ENCODE measurements around the gene STAC3.

Gene STAC3

GRCh38 chr12:57248934-57249742 is 1.8 kb downstream of the STAC3 start:
- Histone ChIP-seq H3K9me3 (ENCODE audit: control insufficient read depth, low read depth, low read length) (no peaks in the 10 kb centered on the region), H3K27me3 (ENCODE audit: control insufficient read depth, insufficient read depth, low read length) (peaks cover 8% of the 10 kb centered on the region), H3K4me3 (ENCODE audit: low read length) (no peak overlapping the region), H3K27ac (ENCODE audit: low read length) (no peak overlapping the region), H3K36me3 (ENCODE audit: control insufficient read depth, low read depth, low read length) (no peaks in the 10 kb centered on the region), H3K4me1 (ENCODE audit: control insufficient read depth, low read depth, low read length) (peaks cover 11% of the 10 kb centered on the region), H3K9ac (ENCODE audit: low read length) (no peak overlapping the region)

DNA sequence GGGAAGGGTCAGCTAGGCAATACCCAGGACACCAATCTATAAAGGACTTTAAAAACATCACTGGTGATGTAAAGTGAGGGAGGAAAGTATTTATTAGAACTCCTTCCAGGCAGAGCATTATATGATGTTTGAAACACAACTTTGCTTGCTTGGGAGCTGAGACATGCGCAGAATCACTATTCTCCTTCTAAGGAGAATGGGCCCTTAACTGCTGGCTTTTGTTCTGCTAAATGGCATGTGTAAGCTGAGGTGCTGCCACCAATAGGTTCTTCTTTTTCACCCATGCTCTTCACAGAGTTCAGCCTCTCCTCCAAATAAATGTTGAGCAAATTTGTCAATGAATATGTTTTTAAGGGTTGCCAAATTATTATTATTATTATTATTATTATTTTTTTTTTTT is 3.9 kb downstream of the STAC3 start:
- peaks cover 11% of the 10 kb centered on the region for H3K4me1 ChIP-seq (ENCODE audit: control insufficient read depth, low read depth, low read length)
- H3K9me3 ChIP-seq (ENCODE audit: control insufficient read depth, low read depth, low read length): no peaks in the 10 kb centered on the region
- no peak overlapping the region for H3K27ac ChIP-seq (ENCODE audit: low read length)
- H3K36me3 ChIP-seq (ENCODE audit: control insufficient read depth, low read depth, low read length): no peaks in the 10 kb centered on the region
- H3K4me3 ChIP-seq (ENCODE audit: low read length): no peak overlapping the region
- no peak overlapping the region for H3K9ac ChIP-seq (ENCODE audit: low read length)
- H3K27me3 ChIP-seq (ENCODE audit: control insufficient read depth, insufficient read depth, low read length): peaks cover 23% of the 10 kb centered on the region

DNA sequence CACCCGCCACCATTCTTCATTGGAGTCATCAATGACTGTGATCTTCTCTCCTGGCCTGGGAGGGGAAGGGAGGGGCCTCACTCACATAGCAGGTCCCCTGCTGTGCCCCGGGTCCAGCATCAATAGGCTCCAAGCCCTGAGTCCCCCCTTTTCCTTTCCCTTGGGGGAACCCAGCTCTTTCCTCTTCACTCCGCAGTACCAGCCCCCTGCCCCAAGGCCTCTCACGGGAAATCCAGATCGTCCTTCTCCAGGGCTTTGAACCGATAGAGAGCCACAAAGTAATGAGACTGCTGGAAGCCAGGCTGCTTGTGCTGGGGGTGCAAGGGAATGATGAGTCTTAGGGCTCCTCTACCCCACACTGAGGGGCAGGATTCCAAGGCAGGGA is 6.7 kb downstream of the STAC3 start:
- H3K4me3 ChIP-seq (ENCODE audit: low read length): no peak overlapping the region
- no peak overlapping the region for H3K9ac ChIP-seq (ENCODE audit: low read length)
- H3K36me3 ChIP-seq (ENCODE audit: control insufficient read depth, low read depth, low read length): no peaks in the 10 kb centered on the region
- peaks cover 50% of the 10 kb centered on the region for H3K27me3 ChIP-seq (ENCODE audit: control insufficient read depth, insufficient read depth, low read length)
- peaks cover 21% of the 10 kb centered on the region for H3K4me1 ChIP-seq (ENCODE audit: control insufficient read depth, low read depth, low read length)
- peaks cover 3% of the 10 kb centered on the region for H3K9me3 ChIP-seq (ENCODE audit: control insufficient read depth, low read depth, low read length)
- H3K27ac ChIP-seq (ENCODE audit: low read length): no peak overlapping the region

GRCh38 chr12:57243521-57244311 is 7.3 kb downstream of the STAC3 start:
- H3K27me3 ChIP-seq (ENCODE audit: control insufficient read depth, insufficient read depth, low read length): peaks cover 56% of the 10 kb centered on the region
- peak overlapping the region; percentile 62 for H3K4me3 ChIP-seq (ENCODE audit: low read length)
- H3K9me3 ChIP-seq (ENCODE audit: control insufficient read depth, low read depth, low read length): peaks cover 3% of the 10 kb centered on the region
- no peak overlapping the region for H3K9ac ChIP-seq (ENCODE audit: low read length)
- H3K4me1 ChIP-seq (ENCODE audit: control insufficient read depth, low read depth, low read length): peaks cover 22% of the 10 kb centered on the region
- no peaks in the 10 kb centered on the region for H3K36me3 ChIP-seq (ENCODE audit: control insufficient read depth, low read depth, low read length)
- H3K27ac ChIP-seq (ENCODE audit: low read length): no peak overlapping the region

GRCh38 chr12:57242691-57243454 is 8.1 kb downstream of the STAC3 start:
- Histone ChIP-seq H3K27ac (ENCODE audit: low read length) (no peak overlapping the region), H3K4me1 (ENCODE audit: control insufficient read depth, low read depth, low read length) (peaks cover 25% of the 10 kb centered on the region), H3K4me3 (ENCODE audit: low read length) (peak overlapping the region; percentile 62), H3K9ac (ENCODE audit: low read length) (no peak overlapping the region), H3K36me3 (ENCODE audit: control insufficient read depth, low read depth, low read length) (no peaks in the 10 kb centered on the region), H3K27me3 (ENCODE audit: control insufficient read depth, insufficient read depth, low read length) (peaks cover 64% of the 10 kb centered on the region), H3K9me3 (ENCODE audit: control insufficient read depth, low read depth, low read length) (peaks cover 3% of the 10 kb centered on the region)

GRCh38 chr12:57242329-57242690 is 8.7 kb downstream of the STAC3 start:
- no peaks in the 10 kb centered on the region for H3K36me3 ChIP-seq (ENCODE audit: control insufficient read depth, low read depth, low read length)
- H3K9ac ChIP-seq (ENCODE audit: low read length): no peak overlapping the region
- H3K9me3 ChIP-seq (ENCODE audit: control insufficient read depth, low read depth, low read length): peaks cover 3% of the 10 kb centered on the region
- peak overlapping the region; percentile 62 for H3K4me3 ChIP-seq (ENCODE audit: low read length)
- peaks cover 26% of the 10 kb centered on the region for H3K4me1 ChIP-seq (ENCODE audit: control insufficient read depth, low read depth, low read length)
- peaks cover 70% of the 10 kb centered on the region for H3K27me3 ChIP-seq (ENCODE audit: control insufficient read depth, insufficient read depth, low read length)
- no peak overlapping the region for H3K27ac ChIP-seq (ENCODE audit: low read length)

- H3K27me3 ChIP-seq (ENCODE audit: control insufficient read depth, insufficient read depth, low read length): peaks cover 76% of the 10 kb centered on the region
- H3K9ac ChIP-seq (ENCODE audit: low read length): no peak overlapping the region
- H3K4me1 ChIP-seq (ENCODE audit: control insufficient read depth, low read depth, low read length): peaks cover 22% of the 10 kb centered on the region
- peak overlapping the region; percentile 62 for H3K4me3 ChIP-seq (ENCODE audit: low read length)
- H3K36me3 ChIP-seq (ENCODE audit: control insufficient read depth, low read depth, low read length): no peaks in the 10 kb centered on the region
- no peak overlapping the region for H3K27ac ChIP-seq (ENCODE audit: low read length)
- H3K9me3 ChIP-seq (ENCODE audit: control insufficient read depth, low read depth, low read length): peaks cover 3% of the 10 kb centered on the region
Measured at GRCh38 chr12:57241402-57242310, 9.3 kb downstream of the STAC3 start.

DNA sequence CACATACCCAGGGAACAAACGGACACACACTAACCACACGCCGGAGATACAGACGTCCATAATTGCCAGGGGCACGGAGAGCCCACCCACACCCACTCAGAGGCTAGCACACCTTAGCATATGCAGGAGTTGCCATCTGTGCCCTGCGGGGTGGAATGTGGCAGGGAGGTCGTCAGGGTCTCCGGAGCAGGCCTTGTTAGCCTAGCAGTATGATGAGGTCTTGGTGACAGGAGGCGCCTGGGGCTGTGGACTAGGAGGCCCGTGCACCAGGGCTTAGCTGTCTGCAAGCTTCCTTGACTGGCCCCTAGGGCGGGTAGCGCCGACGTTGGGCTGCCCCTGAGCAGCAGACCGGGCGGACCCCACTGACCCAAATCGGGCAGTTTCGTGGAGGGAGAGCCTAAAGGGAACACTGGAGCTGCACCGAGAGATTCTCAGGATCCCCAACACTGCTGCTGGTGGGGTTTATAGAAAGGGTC is 10.0 kb downstream of the STAC3 start:
- Histone ChIP-seq H3K4me3 (ENCODE audit: low read length) (peak overlapping the region; percentile 61), H3K27me3 (ENCODE audit: control insufficient read depth, insufficient read depth, low read length) (peaks cover 83% of the 10 kb centered on the region), H3K36me3 (ENCODE audit: control insufficient read depth, low read depth, low read length) (no peaks in the 10 kb centered on the region), H3K9me3 (ENCODE audit: control insufficient read depth, low read depth, low read length) (peaks cover 3% of the 10 kb centered on the region), H3K27ac (ENCODE audit: low read length) (no peak overlapping the region), H3K4me1 (ENCODE audit: control insufficient read depth, low read depth, low read length) (peaks cover 22% of the 10 kb centered on the region), H3K9ac (ENCODE audit: low read length) (no peak overlapping the region)

GRCh38 chr12:57240066-57240921 is 10.7 kb downstream of the STAC3 start:
- peaks cover 3% of the 10 kb centered on the region for H3K9me3 ChIP-seq (ENCODE audit: control insufficient read depth, low read depth, low read length)
- H3K27ac ChIP-seq (ENCODE audit: low read length): no peak overlapping the region
- peaks cover 90% of the 10 kb centered on the region for H3K27me3 ChIP-seq (ENCODE audit: control insufficient read depth, insufficient read depth, low read length)

DNA sequence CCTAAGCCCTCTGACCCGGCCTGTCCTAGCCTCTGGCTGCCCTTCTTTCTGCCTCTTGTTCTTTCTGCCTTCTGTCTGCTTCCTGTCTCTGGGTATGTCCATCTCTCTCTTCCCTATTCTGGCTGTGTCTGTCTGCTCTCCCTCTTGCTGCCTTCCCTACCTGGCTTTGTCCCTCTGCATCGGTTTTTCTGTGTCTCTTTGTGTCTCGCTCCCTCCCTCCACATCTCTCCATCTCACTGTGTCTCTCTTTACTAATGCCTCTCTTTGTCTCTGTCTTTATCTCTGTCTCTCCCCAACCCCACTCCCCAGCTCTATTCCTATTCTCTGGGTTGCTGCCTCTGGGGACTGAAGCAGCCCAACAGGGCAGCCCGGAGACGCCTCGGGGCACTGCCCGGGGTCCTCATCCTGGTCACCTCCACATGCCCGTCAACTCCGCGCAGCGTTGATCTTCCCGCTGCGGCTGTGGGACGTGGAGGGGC is 11.4 kb downstream of the STAC3 start:
- no peak overlapping the region for H3K27ac ChIP-seq (ENCODE audit: low read length)
- peak overlapping the region; percentile 61 for H3K4me3 ChIP-seq (ENCODE audit: low read length)
- H3K36me3 ChIP-seq (ENCODE audit: control insufficient read depth, low read depth, low read length): no peaks in the 10 kb centered on the region
- peak overlapping the region; percentile 65 for H3K9ac ChIP-seq (ENCODE audit: low read length)
- H3K9me3 ChIP-seq (ENCODE audit: control insufficient read depth, low read depth, low read length): peaks cover 3% of the 10 kb centered on the region
- H3K27me3 ChIP-seq (ENCODE audit: control insufficient read depth, insufficient read depth, low read length): peaks cover 93% of the 10 kb centered on the region
- H3K4me1 ChIP-seq (ENCODE audit: control insufficient read depth, low read depth, low read length): peaks cover 26% of the 10 kb centered on the region

More at GRCh38 chr12:57240066-57240921, 10.7 kb downstream of the STAC3 start:
- Histone ChIP-seq H3K4me3 (ENCODE audit: low read length) (peak overlapping the region; percentile 61), H3K4me1 (ENCODE audit: control insufficient read depth, low read depth, low read length) (peaks cover 26% of the 10 kb centered on the region), H3K9ac (ENCODE audit: low read length) (peak overlapping the region; percentile 65), H3K36me3 (ENCODE audit: control insufficient read depth, low read depth, low read length) (no peaks in the 10 kb centered on the region)

Measured in iPS-18a (cell line).